A172 (cell line): ENCODE results near the gene EME2. TPM values are rescaled to one million over a fixed set of nuclear protein-coding genes. Genes with fewer than 3 reads are reported as not detected.
"Not testable (repeated sequence)": the region's sequence is repeated elsewhere in the genome, so short reads cannot be mapped to it uniquely, and the experiment has no call there.

Experiments
- DNase-seq: peaks from one replicate; pipeline ENCODE4 v3.0.0-alpha.2; 2015; ENCODE audit warnings: low spot score
- total RNA-seq: library from RNA; depleted of rRNA; stranded (reverse); fragments of >200 nt; shearing (Covaris generic); gene quantifications from 2 replicates; pipeline ENCODE4 v1.2.3, GENCODE V29; 2014; rRNA removed

The EME2 gene
- total RNA-seq: 7.8 and 15.8 TPM in 2 replicates

DNA sequence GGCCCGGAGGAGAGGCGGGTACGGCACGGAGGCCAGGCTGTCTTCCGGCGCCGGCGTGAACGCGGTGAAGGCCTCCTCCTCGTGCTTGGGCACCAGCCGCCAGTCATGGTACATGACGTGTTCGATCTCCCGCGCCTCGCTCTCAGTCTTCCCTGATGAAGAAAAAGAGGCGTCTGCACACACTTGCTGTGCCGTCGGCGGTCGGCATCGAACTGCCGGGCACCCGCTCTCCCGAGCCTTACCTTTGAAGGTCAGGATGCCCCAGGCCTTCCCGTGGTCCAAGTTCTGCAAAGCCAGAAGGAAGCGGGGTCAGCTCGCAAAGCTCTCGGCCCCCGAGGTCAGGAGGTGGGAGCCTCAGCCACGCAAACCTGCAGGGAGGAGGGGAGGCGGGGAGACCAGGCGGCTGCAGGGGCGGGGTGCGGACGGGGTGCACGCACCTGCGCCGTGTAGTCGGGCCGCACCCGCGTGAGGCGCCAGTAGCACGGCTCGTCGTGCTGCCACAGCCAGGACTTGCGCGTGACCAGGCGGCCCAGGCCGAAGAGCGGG, at the start of gene EME2:
Gene EME2 (plus strand): TSS at position 449 of the 546 bp plus-strand sequence. CDS start 418 bp downstream, outside the sequence.
- no peak for DNase-seq

- DNase-seq: peak; percentile 42
Measured at GRCh38 chr16:1723450-1724147, 49.0 kb upstream of the EME2 start.

DNA sequence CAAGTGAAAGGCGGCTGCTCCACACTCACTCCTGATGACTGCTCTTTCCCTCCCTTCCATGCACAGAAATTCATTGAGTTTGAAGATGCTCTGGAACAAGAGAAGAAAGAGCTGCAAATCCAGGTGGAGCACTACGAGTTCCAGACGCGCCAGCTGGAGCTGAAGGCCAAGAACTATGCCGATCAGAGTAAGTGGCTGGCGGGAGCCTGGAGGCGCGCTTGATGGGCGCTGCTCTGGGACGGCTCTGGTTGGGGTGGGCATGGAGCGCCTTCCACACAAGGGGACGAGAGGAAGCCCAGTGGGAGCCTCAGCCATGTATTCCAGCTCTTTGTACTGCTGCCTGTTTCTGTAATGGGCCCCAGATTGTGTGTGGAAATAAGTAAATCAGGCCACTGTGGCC, 48.1 kb upstream of the EME2 start:
- no peak for DNase-seq

DNA sequence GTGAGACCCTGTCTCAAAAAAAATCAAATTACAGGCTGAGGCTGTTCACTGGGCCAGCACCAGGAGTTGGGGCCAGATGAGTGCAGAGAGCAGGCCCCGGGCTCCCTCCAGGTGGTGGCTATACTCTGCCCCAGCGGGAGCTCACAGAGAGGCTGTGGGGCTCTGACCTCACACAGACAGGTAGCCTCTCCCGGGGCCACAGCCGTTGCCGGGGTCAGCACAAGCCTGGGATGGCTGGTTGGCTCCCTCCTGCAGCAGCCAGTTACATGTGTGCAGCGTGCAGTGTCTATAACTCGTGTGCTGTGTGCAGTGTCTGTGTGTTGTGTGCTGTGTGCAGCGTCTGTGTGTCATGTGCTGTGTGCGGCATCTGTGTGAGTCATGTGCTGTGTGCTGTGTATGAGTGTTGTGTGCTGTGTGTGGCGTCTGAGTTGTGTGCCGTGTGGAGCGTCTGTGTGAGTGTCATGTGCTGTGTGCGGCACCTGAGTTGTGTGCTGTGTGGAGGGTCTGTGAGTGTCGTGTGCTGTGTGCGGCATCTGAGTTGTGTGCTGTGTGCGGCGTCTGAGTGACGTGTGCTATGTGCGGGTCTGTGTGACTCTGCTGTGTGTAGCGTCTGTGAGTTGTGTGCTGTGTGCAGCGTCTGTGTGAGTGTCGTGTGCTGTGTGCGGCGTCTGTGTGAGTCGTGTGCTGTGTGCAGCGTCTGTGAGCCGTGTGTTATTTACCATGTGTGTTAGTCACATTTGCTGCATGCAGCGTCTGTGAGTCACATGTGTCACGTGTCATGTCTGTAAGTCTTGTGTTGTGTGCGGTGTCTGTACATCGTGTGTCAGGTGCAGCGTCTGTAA, 45.7 kb upstream of the EME2 start:
- DNase-seq: no peak

- DNase-seq: no peak
Measured at GRCh38 chr16:1727651-1728624, 44.7 kb upstream of the EME2 start.

DNA sequence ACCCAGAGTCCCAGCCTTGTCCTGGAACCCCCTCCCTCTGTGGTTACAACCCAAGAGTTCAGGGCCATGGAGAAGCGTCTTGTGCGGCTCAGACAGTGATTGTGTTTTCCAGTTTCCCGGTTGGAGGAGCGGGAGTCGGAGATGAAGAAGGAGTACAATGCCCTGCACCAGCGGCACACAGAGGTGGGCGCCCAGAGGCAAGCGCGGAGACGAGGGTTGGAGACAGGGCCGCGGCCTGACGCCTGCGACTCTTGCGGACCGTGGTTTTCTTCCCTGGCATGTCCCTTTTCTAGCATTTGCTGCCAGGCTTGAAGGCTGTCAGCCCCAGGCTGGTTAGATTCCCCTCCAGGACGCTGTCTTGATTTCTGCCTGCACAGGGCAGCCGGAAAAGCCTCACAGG, 43.6 kb upstream of the EME2 start:
- no peak for DNase-seq

DNA sequence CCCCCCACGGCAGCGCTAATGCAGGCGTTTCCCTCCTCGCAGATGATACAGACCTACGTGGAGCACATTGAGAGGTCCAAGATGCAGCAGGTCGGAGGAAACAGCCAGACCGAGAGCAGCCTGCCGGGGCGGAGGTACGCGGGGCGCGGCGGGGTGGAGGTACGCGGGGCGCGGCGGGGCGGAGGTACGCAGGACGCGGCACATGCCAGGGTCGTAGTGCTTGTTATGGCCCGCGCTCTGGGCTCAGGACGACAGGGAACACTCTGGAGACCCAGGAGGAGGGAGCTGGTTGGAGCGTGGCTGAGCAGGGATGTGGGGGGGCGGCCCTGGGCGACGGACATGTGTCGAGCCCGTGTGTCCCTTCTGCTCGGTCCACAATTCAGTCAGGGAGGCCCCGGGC, 43.2 kb upstream of the EME2 start:
- DNase-seq: no peak

- DNase-seq: no peak
Measured at GRCh38 chr16:1731073-1731472, 41.5 kb upstream of the EME2 start.

- no peak for DNase-seq
Measured at GRCh38 chr16:1731603-1732002, 41.0 kb upstream of the EME2 start.

GRCh38 chr16:1732071-1732470, 40.5 kb upstream of the EME2 start:
- DNase-seq: no peak

DNA sequence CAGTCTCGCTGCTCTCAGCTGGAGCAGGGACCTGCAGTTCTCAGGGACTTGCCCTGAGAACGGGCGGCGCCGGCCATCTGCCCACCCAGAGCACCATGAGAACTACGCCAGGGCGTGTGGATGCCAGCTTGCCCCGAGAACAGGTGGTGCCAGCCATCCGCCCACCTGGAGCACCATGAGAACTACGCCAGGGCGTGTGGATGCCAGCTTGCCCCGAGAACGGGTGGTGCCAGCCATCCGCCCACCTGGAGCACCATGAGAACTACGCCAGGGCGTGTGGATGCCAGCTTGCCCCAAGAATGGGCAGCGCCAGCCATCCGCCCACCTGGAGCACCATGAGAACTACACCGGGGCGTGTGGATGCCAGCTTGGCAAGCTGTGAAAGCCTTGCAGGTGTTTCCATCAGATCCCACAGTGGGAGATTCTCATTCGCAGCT, 40.0 kb upstream of the EME2 start:
- DNase-seq: not testable (repeated sequence)

DNA sequence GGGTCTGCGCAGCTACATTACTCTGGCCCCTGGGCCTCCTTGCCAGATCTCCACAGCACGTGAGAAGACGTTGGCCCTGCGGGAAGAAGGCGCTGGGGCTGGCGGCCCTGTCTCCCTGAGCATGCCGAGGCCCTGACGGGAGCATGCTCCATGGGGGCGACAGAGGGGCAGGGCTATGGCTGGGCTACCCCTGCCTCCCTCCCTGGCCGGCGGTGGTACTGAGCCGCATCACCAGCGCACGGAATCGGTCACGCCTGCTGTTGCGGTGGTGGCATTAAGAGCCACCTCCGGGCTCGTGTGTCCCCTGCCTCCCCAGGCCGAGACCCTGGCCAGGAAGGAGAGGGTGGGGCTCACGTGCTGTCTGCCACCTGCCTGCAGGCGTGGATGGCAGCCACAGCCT, 38.5 kb upstream of the EME2 start:
- DNase-seq: no peak

DNA sequence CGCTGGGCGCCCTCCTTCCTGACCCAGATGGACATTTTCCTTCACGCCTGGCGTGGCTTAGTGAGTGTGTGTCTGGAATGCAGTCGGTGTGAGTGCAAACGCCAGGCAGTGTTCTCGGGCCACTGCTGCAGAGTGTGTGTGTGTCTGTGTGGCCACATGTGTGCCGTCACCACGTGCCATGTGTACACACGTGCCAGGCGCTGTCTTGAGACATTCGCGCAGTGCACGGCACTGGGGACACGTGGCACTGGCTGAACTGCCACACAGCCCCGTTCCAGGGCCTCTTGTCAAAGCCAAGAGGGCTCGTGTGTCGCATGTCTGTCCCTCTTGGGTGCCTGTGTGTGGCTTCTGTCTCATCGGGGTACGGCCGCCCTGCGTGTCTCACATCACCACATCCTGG, 37.8 kb upstream of the EME2 start:
- no peak for DNase-seq

DNA sequence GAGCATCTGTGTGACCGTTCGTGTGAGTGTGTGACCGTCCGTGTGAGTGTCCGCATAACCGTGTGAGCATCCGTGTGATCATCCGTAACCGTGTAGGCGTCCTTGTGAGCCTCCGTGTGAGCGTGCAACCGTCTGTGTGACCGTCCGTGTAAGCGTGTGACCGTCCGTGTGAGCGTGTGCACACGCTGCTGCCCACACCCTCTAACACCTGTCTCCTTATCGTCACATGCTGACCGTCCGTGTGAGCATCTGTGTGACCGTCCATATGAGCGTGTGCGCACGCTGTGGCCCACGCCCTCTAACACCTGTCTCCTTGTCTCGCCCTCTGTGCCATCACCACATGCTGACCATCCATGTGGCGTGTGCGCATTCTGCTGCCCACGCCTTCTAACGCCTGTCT, 32.4 kb upstream of the EME2 start:
- DNase-seq: no peak

DNA sequence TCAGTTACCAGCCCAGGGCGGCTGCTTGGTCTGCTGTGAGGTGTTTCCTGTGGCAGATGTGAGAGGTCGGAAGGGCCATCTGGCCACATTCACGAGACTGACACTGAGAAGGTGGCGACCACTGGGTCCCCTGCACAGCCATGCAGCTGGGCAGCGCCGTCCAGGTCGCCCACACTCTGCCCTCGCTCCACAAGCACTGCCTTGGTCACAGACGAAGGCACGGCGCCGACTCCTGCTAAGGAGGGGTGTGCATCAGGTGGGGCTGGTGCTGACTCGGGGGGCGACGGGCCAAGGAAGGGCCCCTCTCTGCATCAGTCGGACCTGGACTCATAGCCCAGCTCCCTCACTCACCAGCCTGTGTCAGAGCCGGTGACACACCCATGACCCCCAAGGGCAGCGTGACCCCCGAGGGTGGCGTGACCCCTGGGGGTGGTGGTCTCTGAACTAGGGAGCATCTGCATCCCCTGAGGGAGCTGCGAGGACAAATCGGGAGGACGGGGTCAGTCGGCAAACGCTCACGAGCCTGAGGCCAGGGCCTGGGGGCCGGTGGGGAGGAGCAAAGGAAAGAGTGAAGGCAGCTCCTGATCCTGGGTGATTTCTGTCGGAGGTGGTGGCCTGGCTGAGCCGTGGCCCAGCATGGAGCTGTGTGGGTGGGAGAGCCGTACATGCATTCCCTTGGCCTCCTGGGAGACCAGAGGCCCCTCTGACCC, 31.7 kb upstream of the EME2 start:
- DNase-seq: no peak

- no peak for DNase-seq
Measured at GRCh38 chr16:1741553-1742165, 31.0 kb upstream of the EME2 start.

- peak; percentile 55 for DNase-seq
Measured at GRCh38 chr16:1743376-1744337, 29.0 kb upstream of the EME2 start.

DNA sequence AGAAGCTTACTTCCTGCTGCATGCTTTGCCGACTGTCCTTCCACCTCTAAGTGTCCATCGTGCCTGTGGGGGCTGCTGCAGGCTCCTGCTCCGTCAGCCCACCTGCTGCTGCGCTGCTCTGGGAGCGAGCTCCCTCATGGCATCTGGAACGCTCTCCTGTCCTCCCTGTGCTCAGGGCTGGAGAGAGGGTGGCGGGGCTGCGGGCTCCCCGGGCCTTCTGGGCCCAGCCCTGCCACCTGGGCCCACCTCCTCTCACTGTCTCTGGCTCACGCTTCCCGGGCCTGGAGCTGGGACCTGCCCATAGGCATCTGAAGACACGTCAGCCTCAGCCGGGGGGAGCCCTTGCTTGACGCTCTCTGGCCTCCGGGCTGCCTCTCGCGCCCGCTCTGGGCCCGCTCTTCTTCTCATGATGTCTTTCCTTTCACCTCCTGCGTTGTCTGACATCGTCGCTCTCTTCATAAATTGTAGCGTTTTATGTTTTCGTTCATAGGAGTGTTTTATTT, 28.2 kb upstream of the EME2 start:
- no peak for DNase-seq
